GM12864 (cell line): ENCODE measurements around the gene HSPA9.

Experiments used
- DNase-seq: peaks from one replicate; pipeline ENCODE4 v3.0.0-alpha.2; 2011; ENCODE audit warnings: low read depth
- H3K4me3 ChIP-seq: 2 replicates; pipeline ENCODE4 v1.5.1; 2011; ENCODE audit warnings: mild to moderate bottlenecking, low read depth, low read length, control low read depth
- TF ChIP-seq, protein P1 (sequence below): IDR thresholded peaks from 2 replicates; pipeline ENCODE4 v1.5.1; 2011; ENCODE audit warnings: low read depth, mild to moderate bottlenecking, moderate library complexity, low read length, control low read depth, inconsistent platforms; ENCODE audit errors: missing control alignments

HSPA9 gene

DNA sequence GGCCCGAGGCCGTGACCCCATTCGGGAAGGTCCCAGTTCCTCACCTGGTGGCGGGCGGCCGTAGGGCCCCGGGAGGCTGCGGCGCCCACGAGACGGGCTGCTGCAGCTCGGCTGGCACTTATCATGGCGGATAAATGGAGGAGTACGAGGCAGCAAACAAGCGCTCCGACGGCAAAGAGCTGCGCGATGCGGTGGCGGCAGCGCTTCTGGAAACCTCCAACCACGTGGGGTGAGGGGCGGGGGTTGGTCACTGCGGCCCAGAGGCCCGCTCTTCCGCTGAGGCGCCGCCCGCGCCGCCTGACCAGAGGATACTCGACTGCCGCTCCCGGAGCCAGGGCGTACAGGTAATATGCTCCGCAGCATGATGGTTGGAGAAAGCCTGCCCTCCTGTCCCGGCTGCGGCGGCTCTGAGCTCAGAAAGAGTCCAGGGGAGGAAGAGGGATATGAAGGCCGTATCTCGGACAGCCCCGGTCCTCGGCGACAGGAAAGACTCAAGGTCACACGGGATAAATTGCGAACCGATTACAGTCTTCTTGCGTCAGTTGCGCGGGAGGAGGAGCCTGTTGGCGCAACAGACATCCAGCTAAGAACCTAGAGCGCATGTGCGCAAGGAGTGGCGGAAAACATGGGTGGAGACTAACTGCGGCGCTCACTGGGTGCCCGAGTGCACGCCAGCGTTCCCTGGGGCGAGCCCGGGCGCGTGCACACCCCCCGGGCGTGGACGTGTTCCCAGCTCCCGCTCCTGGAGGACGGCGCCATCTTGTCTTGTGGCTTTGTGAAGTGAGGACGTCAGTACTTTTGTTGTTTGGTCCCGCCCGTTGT is at the start of gene HSPA9:
TSS of gene HSPA9 (minus strand) at position 208 of the 822 bp plus-strand sequence. CDS start at position 125, 83 bp downstream.
- peak within 1 kb of the TSS; percentile 99 for H3K4me3 ChIP-seq
- peak; percentile 99 for DNase-seq
- TF ChIP-seq, protein P1, sequence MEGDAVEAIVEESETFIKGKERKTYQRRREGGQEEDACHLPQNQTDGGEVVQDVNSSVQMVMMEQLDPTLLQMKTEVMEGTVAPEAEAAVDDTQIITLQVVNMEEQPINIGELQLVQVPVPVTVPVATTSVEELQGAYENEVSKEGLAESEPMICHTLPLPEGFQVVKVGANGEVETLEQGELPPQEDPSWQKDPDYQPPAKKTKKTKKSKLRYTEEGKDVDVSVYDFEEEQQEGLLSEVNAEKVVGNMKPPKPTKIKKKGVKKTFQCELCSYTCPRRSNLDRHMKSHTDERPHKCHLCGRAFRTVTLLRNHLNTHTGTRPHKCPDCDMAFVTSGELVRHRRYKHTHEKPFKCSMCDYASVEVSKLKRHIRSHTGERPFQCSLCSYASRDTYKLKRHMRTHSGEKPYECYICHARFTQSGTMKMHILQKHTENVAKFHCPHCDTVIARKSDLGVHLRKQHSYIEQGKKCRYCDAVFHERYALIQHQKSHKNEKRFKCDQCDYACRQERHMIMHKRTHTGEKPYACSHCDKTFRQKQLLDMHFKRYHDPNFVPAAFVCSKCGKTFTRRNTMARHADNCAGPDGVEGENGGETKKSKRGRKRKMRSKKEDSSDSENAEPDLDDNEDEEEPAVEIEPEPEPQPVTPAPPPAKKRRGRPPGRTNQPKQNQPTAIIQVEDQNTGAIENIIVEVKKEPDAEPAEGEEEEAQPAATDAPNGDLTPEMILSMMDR = no peak

DNA sequence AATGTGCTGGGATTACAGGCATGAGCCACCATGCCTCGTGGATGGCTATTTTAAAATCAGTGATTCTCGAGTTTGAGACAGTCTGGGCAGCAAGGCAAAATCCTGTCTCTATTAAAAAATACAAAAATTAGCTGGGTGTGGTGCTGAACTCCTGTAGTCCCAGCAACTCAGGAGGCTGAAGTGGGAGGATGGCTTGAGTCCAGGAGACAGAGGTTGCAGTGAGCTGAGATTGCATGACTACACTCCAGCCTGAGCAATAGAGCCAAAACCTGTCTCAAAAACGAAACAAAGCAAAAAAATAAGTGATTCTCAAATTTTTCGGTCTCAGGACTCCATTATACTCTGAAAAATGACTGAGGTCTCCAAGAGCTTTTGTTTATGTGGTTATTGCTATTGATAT is 47.9 kb upstream of the HSPA9 start:
- DNase-seq = no peak
- TF ChIP-seq, protein P1 = no peak
- H3K4me3 ChIP-seq = no peak overlapping the region

DNA sequence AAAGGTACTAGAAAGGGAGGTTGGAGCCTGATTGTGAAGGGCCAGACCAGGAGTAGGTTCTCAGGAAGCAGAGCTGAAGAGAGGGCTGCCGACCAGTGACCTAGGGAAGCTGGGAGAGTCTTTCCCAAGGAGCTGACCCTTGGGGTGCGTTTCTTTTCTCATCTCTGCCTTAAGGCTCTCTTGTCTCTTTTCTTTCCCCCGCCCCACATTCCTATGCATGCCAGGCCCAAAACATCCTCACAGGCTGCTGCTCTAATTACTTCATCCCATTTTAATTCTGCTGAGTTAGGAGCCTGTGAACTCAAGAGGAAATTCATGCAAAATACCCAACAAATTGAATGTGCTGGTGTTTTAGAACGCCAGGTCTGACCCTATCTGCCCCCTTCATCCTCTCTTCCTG is 46.9 kb upstream of the HSPA9 start:
- no peak overlapping the region for H3K4me3 ChIP-seq
- no peak for DNase-seq
- TF ChIP-seq, protein P1 = no peak

DNA sequence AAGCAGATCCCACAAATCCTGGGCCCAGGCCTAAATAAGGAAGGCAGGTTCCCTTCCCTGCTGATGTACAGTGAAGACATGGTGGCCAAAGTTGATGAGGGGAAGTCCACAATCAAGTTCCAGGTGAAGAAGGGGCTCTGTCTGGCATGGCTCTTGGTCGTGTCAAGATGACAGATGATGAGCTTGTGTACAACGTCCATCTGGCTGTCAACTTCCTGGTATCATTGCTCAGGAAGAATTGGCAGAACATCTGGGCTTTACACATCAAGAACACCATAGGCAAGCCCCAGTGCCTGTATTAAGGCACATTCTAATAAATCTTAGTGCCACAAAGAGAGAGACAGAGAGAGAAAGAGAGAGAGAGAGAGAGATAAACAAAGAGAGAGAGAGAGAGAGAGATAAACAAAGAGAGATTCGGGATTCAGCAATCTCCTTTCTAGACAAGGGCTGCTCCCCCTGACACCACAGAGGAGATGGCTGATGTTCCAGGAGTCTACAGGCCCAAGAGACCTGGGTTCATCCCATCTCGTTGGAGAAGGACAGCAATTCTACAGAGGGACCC is 45.5 kb upstream of the HSPA9 start:
- TF ChIP-seq, protein P1 = no peak
- no peak overlapping the region for H3K4me3 ChIP-seq
- DNase-seq = no peak

DNA sequence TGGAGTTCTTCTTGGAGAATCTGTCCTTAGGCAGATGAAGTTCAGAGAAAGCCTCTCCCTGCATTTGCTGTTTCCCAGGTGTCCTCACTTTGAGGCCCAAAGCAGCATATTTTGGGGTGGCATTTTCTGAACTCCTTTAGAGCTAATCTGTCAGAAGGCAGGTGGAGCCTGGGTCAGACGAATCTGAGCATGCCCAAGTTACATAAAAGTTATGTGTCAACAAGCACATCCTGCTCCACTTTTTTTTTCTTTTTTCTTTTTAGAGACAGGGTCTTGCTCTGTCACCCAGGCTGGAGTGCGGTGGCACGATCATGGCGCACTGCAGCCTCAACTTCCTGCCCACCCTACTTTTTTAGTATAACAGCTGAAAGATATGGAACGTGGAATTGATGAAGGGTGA is 41.3 kb upstream of the HSPA9 start:
- no peak for DNase-seq
- no peak overlapping the region for H3K4me3 ChIP-seq
- TF ChIP-seq, protein P1 = no peak

DNA sequence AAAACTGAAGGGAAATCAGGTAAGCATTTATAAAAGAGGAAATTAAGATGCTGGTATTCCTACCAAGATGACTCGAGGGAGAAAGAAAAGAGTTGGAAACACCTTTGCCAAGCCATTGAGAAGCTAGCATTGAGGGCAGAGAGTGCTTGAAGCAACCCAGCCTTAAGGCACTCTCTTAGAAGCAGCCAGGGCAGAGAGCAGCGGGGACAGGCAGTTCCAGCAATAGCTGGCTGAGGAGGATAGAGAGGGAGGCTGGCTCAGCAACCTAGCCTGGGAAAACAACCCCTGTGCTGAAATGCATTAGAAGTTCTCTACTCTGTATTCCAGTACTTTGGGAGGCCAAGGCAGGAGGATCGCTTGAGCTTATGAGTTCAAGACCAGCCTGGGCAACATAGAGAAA is 40.3 kb upstream of the HSPA9 start:
- H3K4me3 ChIP-seq = no peak overlapping the region
- no peak for DNase-seq
- TF ChIP-seq, protein P1 = no peak
